SK-N-SH (cell line): ENCODE measurements around the gene NWD2.

Source experiments
- CTCF ChIP-seq: fragments of 200-600 bp; sonication (generic); IDR thresholded peaks from 2 replicates; pipeline ENCODE4 v1.6.1; 2017; ENCODE audit warnings: antibody characterized with exemption, mild to moderate bottlenecking, moderate library complexity
- IRF3 ChIP-seq: fragments of 150-350 bp; IDR thresholded peaks from 2 replicates; pipeline ENCODE4 v1.6.1; 2016; ENCODE audit warnings: mild to moderate bottlenecking, low read depth, low read length
- NFIC ChIP-seq: IDR thresholded peaks from 2 replicates; pipeline ENCODE4 v1.4.0; 2012; ENCODE audit warnings: borderline replicate concordance
- NRF1 ChIP-seq: IDR thresholded peaks from 2 replicates; pipeline ENCODE4 v1.6.1; 2012; ENCODE audit warnings: low read depth, mild to moderate bottlenecking, low read length
- POLR2AphosphoS5 ChIP-seq: IDR thresholded peaks from 2 replicates; pipeline ENCODE4 v1.6.1; 2012; ENCODE audit warnings: low read depth, low read length
- SMC3 ChIP-seq: IDR thresholded peaks from 2 replicates; pipeline ENCODE4 v1.6.1; 2012; ENCODE audit warnings: low read depth, low read length, improper control_type of control experiment
- TAF1 ChIP-seq: IDR thresholded peaks from 2 replicates; pipeline ENCODE4 v1.6.1; 2012; ENCODE audit warnings: low read depth, mild to moderate bottlenecking, low read length, moderate library complexity, borderline replicate concordance

- TF ChIP-seq POLR2AphosphoS5 (no peak), NRF1 (no peak), CTCF (no peak), NFIC (no peak), SMC3 (no peak), TAF1 (no peak), IRF3 (no peak)
Measured at GRCh38 chr4:37243722-37244582, 591 bp upstream of the NWD2 start.
